Stomach (tissue), 9 donors: ENCODE measurements around the gene C2CD4C. TPM values are rescaled to one million over a fixed set of nuclear protein-coding genes. Genes with fewer than 3 reads are reported as not detected.

Experiments
- DNase-seq, 2 donors: peaks; one replicate each; pipeline versions ENCODE4 v3.0.0 to v3.0.0-alpha.2; 2013 to 2019
- H3K27ac ChIP-seq, 5 donors: fragments of 200-600 bp in 4 of 5; sonication (generic) in 4 of 5; one replicate each; pipeline ENCODE4 v1.5.1; 2013 to 2019; ENCODE audit warnings: mild to moderate bottlenecking in 1 of 5, moderate library complexity in 1 of 5
- H3K27me3 ChIP-seq, 3 donors: fragments of 200-600 bp; sonication (generic); one replicate each; pipeline ENCODE4 v1.5.1; 2017 to 2019; ENCODE audit warnings: mixed run types in 1 of 3
- H3K36me3 ChIP-seq, 4 donors: fragments of 200-600 bp; sonication (generic); 1 replicate in 3 of 4; 2 replicates in 1 of 4; pipeline ENCODE4 v1.5.1; 2016 to 2019
- H3K4me1 ChIP-seq, 4 donors: fragments of 200-600 bp; sonication (generic); one replicate each; pipeline ENCODE4 v1.5.1; 2016 to 2019
- H3K4me3 ChIP-seq, 4 donors: fragments of 200-600 bp; sonication (generic) in 3 of 4; one replicate each; pipeline ENCODE4 v1.5.1; 2016 to 2019; ENCODE audit warnings: mild to moderate bottlenecking in 1 of 4
- H3K9me3 ChIP-seq, 4 donors: fragments of 200-600 bp; sonication (generic); one replicate each; pipeline ENCODE4 v1.5.1; 2016 to 2019
- EP300 ChIP-seq: sonication (generic); formaldehyde crosslinking; IDR thresholded peaks from one replicate; pipeline ENCODE4 v1.6.1; 2017; ENCODE audit warnings: antibody characterized with exemption
- POLR2A ChIP-seq, 4 donors: fragments of 450-650 bp; IDR thresholded peaks; one replicate each; pipeline ENCODE4 v1.6.1; 2016; ENCODE audit warnings: antibody characterized with exemption in 4 of 4, control low read depth in 2 of 4, mild to moderate bottlenecking in 1 of 4, moderate library complexity in 1 of 4
- POLR2AphosphoS5 ChIP-seq, 3 donors: sonication (generic); formaldehyde crosslinking; IDR thresholded peaks; one replicate each; pipeline ENCODE4 v1.6.1; 2016; ENCODE audit warnings: antibody characterized with exemption in 3 of 3
- WGBS, 5 donors: extraction: QIAGEN DNeasy Blood & Tissue Kit in 3 of 5; methylation state at CpG; one replicate each; pipeline versions ENCODE4 v1.1.5 to v1.1.7; 2013 to 2018; 5-methylcytosine and 5-hydroxymethylcytosine counted together
- intact Hi-C: fragments of 100-400 bp; cut with DNase I; formaldehyde crosslinking; loops from one replicate; pipeline ENCODE4 v1.15.1; 2023; ENCODE audit warnings: low total_unique reads
- polyA plus RNA-seq, 3 donors: library from polyadenylated mRNA; stranded (reverse); fragments of 200-250 nt; gene quantifications; one replicate each; pipeline ENCODE4 v1.2.3, GENCODE V29; 2013
- total RNA-seq, 5 donors: library from RNA; depleted of rRNA; stranded (reverse); fragments of >200 nt; gene quantifications; one replicate each; pipeline versions ENCODE4 v1.1.0 to v1.2.3, GENCODE V29; 2014 to 2016
- TF ChIP-seq, protein P1 (sequence below), 7 experiments: fragments of 450-650 bp in 4 of 7; fragments of 200-600 bp in 3 of 7; sonication (generic) in 3 of 7; IDR thresholded peaks; one replicate each; pipeline ENCODE4 v1.5.1; 2016 to 2019; ENCODE audit warnings: antibody characterized with exemption in 7 of 7, control low read depth in 2 of 7, mild to moderate bottlenecking in 1 of 7
- donor health status: healthy with polysubstance abuse.
- donor health status: Bipolar disorder and iron deficiency.
- donor health status: healthy.

Gene C2CD4C
- total and polyA plus RNA-seq, 8 donors: 0.31 to 9.3 (median 0.61) TPM; not detected in 3

- 83 to 88% (median 85%) methylated on average over 22 of the region's 22 CpGs for WGBS, 5 donors
- TF ChIP-seq POLR2A (IDR thresholded peaks at IDR 0.05) (no peak), POLR2AphosphoS5 (IDR thresholded peaks at IDR 0.05) (no peak), EP300 (no peak)
- TF ChIP-seq, protein P1, sequence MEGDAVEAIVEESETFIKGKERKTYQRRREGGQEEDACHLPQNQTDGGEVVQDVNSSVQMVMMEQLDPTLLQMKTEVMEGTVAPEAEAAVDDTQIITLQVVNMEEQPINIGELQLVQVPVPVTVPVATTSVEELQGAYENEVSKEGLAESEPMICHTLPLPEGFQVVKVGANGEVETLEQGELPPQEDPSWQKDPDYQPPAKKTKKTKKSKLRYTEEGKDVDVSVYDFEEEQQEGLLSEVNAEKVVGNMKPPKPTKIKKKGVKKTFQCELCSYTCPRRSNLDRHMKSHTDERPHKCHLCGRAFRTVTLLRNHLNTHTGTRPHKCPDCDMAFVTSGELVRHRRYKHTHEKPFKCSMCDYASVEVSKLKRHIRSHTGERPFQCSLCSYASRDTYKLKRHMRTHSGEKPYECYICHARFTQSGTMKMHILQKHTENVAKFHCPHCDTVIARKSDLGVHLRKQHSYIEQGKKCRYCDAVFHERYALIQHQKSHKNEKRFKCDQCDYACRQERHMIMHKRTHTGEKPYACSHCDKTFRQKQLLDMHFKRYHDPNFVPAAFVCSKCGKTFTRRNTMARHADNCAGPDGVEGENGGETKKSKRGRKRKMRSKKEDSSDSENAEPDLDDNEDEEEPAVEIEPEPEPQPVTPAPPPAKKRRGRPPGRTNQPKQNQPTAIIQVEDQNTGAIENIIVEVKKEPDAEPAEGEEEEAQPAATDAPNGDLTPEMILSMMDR (IDR thresholded peaks at IDR 0.05): no peak
- no peak for DNase-seq
- Histone ChIP-seq H3K27ac (no peak overlapping the region), H3K27me3 (peaks cover 0 to 17% (median 0%) of the 10 kb centered on the region in 3 donors), H3K4me3 (no peak overlapping the region), H3K36me3 (peaks cover 0 to 17% (median 4%) of the 10 kb centered on the region in 4 donors), H3K4me1 (no peaks in the 10 kb centered on the region), H3K9me3 (no peaks in the 10 kb centered on the region)
- intact Hi-C loops: no loop called here
Measured at GRCh38 chr19:437041-437440, 28.1 kb upstream of the C2CD4C start.

DNA sequence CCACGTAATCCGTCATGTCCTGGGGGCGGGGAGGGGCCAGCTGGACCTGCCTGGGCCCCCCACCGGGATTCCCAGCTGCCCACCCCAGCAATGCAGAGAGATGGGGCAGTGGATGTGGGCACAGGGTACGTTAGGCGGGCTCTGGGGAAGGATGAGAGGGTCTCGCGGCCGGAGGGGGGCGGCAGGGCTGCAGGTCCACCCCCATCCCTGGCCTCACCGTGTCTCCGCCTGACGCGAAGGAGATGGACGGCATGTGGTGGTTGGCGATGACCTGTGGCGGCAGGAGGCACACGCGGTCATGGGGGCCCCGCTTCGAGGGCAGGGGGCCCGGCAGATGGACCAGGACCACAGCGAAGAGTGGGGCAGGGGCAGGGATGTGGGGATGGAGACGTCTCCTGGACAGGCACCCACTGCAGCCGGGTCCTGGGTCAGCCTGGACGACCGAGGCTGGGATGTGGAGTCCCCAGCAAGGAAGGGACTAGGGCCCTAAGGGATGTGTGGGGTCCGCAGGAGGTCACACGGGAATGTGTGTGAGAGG, 27.5 kb upstream of the C2CD4C start:
- peaks cover 0 to 17% (median 4%) of the 10 kb centered on the region in 4 donors for H3K36me3 ChIP-seq
- 82 to 89% (median 85%) methylated on average over 23 to 29 of the region's 29 CpGs for WGBS, 5 donors
- intact Hi-C loops: no loop called here
- no peak overlapping the region for H3K4me3 ChIP-seq
- TF ChIP-seq, protein P1 (IDR thresholded peaks at IDR 0.05): no peak
- no peak for TF ChIP-seq POLR2A (IDR thresholded peaks at IDR 0.05)
- no peak for TF ChIP-seq POLR2AphosphoS5 (IDR thresholded peaks at IDR 0.05)
- TF ChIP-seq EP300: no peak
- no peak for DNase-seq
- H3K27ac ChIP-seq: no peak overlapping the region
- H3K9me3 ChIP-seq: no peaks in the 10 kb centered on the region
- H3K27me3 ChIP-seq: peaks cover 0 to 17% (median 0%) of the 10 kb centered on the region in 3 donors
- no peaks in the 10 kb centered on the region for H3K4me1 ChIP-seq

DNA sequence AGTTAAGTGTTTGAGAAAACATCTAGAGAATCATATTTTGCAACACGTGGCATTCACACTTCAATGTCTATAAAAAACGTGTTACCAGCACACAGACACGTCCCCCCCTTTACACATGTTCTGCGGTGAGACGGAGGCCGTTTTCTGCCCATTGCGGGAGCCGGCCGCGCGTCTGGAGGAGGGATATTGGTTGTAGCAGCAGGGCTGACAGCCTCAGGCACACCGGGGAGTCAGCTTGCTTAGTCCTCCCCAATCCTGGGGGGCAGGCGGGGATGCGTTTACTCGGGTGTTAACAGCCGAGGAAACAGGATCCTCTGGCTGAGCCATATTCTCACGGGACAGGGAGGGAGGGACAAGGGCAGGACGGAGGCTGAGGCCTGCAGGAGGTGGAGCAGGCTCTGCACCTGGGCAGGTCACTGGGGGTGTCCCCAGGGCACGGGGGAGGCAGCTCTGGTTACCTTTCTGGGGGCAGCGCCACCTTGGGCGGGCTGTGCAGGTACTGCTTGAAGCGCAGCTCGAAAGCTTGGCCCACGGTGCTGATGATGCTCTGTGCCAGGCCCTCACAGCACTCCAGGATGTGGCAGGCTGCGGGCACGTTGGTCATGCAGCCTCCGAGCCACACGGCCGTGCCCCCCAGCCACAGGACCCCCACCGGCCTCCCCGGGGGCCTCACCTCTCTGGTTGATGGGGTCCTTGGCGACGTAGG, 26.9 kb upstream of the C2CD4C start:
- Histone ChIP-seq H3K4me1 (no peaks in the 10 kb centered on the region), H3K4me3 (no peak overlapping the region), H3K27me3 (peaks cover 0 to 17% (median 0%) of the 10 kb centered on the region in 3 donors), H3K9me3 (no peaks in the 10 kb centered on the region), H3K27ac (no peak overlapping the region), H3K36me3 (peaks cover 0 to 18% (median 5%) of the 10 kb centered on the region in 4 donors)
- TF ChIP-seq EP300 (no peak), POLR2AphosphoS5 (IDR thresholded peaks at IDR 0.05) (no peak), POLR2A (IDR thresholded peaks at IDR 0.05) (no peak)
- TF ChIP-seq, protein P1 (IDR thresholded peaks at IDR 0.05): no peak
- no peak for DNase-seq
- 78 to 84% (median 80%) methylated on average over 19 to 33 of the region's 33 CpGs for WGBS, 5 donors
- intact Hi-C loops: no loop called here

- 84 to 92% (median 89%) methylated on average over 24 to 26 of the region's 26 CpGs for WGBS, 5 donors
- H3K27ac ChIP-seq: no peak overlapping the region
- TF ChIP-seq EP300 (no peak), POLR2AphosphoS5 (IDR thresholded peaks at IDR 0.05) (no peak), POLR2A (IDR thresholded peaks at IDR 0.05) (no peak)
- TF ChIP-seq, protein P1 (IDR thresholded peaks at IDR 0.05): no peak
Measured at GRCh38 chr19:435056-435706, 26.2 kb upstream of the C2CD4C start.

More at GRCh38 chr19:435056-435706, 26.2 kb upstream of the C2CD4C start:
- H3K4me1 ChIP-seq: no peaks in the 10 kb centered on the region
- peak in 1 of 2 donors; percentile 65 for DNase-seq
- H3K27me3 ChIP-seq: peaks cover 0 to 17% (median 0%) of the 10 kb centered on the region in 3 donors
- H3K4me3 ChIP-seq: no peak overlapping the region
- intact Hi-C loops: no loop called here
- peaks cover 0 to 21% (median 12%) of the 10 kb centered on the region in 4 donors for H3K36me3 ChIP-seq
- no peaks in the 10 kb centered on the region for H3K9me3 ChIP-seq
